ENCODE results near the gene MATR3.

- TF ChIP-seq, protein P1, sequence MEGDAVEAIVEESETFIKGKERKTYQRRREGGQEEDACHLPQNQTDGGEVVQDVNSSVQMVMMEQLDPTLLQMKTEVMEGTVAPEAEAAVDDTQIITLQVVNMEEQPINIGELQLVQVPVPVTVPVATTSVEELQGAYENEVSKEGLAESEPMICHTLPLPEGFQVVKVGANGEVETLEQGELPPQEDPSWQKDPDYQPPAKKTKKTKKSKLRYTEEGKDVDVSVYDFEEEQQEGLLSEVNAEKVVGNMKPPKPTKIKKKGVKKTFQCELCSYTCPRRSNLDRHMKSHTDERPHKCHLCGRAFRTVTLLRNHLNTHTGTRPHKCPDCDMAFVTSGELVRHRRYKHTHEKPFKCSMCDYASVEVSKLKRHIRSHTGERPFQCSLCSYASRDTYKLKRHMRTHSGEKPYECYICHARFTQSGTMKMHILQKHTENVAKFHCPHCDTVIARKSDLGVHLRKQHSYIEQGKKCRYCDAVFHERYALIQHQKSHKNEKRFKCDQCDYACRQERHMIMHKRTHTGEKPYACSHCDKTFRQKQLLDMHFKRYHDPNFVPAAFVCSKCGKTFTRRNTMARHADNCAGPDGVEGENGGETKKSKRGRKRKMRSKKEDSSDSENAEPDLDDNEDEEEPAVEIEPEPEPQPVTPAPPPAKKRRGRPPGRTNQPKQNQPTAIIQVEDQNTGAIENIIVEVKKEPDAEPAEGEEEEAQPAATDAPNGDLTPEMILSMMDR (IDR thresholded peaks at IDR 0.05), result no peak
- no peak for TF ChIP-seq POLR2A (IDR thresholded peaks at IDR 0.05)
These were observed 78.2 kb downstream of the MATR3 start for GRCh38 chr5:139371482-139372435.
